Measurements from ENCODE around the gene ROS1. TPM values are rescaled to one million over a fixed set of nuclear protein-coding genes. Genes with fewer than 3 reads are reported as not detected.
"Not testable (repeated sequence)": the region's sequence is repeated elsewhere in the genome, so short reads cannot be mapped to it uniquely, and the experiment has no call there.

The ROS1 gene
- total RNA-seq, 2 donors from 2014 or later, result not detected

- ATAC-seq (no peak), DNase-seq (ENCODE audit: low spot score) (no peak)
- Mint-ChIP-seq H3K4me1 (ENCODE audit: low read depth in 2 of 2) (peaks cover 0 to 2% of the 10 kb centered on the region in 2 donors), H3K4me3 (no peak overlapping the region), H3K9me3 (no peaks in the 10 kb centered on the region), H3K27ac (no peak overlapping the region), H3K27me3 (peaks cover 11 to 20% of the 10 kb centered on the region in 2 donors), H3K36me3 (no peaks in the 10 kb centered on the region)
These were observed 25.9 kb upstream of the ROS1 start for GRCh38 chr6:117451671-117452070.

- no peak overlapping the region for H3K4me3 Mint-ChIP-seq
- H3K27me3 Mint-ChIP-seq, result peaks cover 19 to 35% of the 10 kb centered on the region in 2 donors
- H3K27ac Mint-ChIP-seq, result no peak overlapping the region
- no peaks in the 10 kb centered on the region for H3K36me3 Mint-ChIP-seq
- DNase-seq (ENCODE audit: low spot score), result no peak
- peaks cover 0 to 2% of the 10 kb centered on the region in 2 donors for H3K4me1 Mint-ChIP-seq (ENCODE audit: low read depth in 2 of 2)
- no peaks in the 10 kb centered on the region for H3K9me3 Mint-ChIP-seq
- no peak for ATAC-seq
These were observed 24.1 kb upstream of the ROS1 start for GRCh38 chr6:117449549-117450439.

- no peak for DNase-seq (ENCODE audit: low spot score)
- Mint-ChIP-seq H3K4me1 (ENCODE audit: low read depth in 2 of 2) (peaks cover 0 to 2% of the 10 kb centered on the region in 2 donors), H3K27ac (peak overlapping the region in 1 of 2 donors; percentile 10), H3K36me3 (no peaks in the 10 kb centered on the region), H3K4me3 (no peak overlapping the region), H3K27me3 (peaks cover 19 to 40% of the 10 kb centered on the region in 2 donors), H3K9me3 (no peaks in the 10 kb centered on the region)
- ATAC-seq, result no peak
These were observed 23.2 kb upstream of the ROS1 start for GRCh38 chr6:117448732-117449485.

GRCh38 chr6:117448011-117448410, 22.3 kb upstream of the ROS1 start:
- Mint-ChIP-seq H3K9me3 (no peaks in the 10 kb centered on the region), H3K27ac (no peak overlapping the region), H3K4me1 (ENCODE audit: low read depth in 2 of 2) (peaks cover 0 to 2% of the 10 kb centered on the region in 2 donors), H3K27me3 (peaks cover 21 to 40% of the 10 kb centered on the region in 2 donors), H3K4me3 (no peak overlapping the region), H3K36me3 (no peaks in the 10 kb centered on the region)
- no peak for DNase-seq (ENCODE audit: low spot score)
- ATAC-seq, result no peak

GRCh38 chr6:117446861-117447260, 21.1 kb upstream of the ROS1 start:
- DNase-seq (ENCODE audit: low spot score) (no peak), ATAC-seq (no peak)
- Mint-ChIP-seq H3K4me3 (no peak overlapping the region), H3K4me1 (ENCODE audit: low read depth in 2 of 2) (peaks cover 0 to 2% of the 10 kb centered on the region in 2 donors), H3K36me3 (no peaks in the 10 kb centered on the region), H3K27me3 (peaks cover 26 to 46% of the 10 kb centered on the region in 2 donors), H3K9me3 (no peaks in the 10 kb centered on the region), H3K27ac (no peak overlapping the region)

- Mint-ChIP-seq H3K27me3 (peaks cover 27 to 53% of the 10 kb centered on the region in 2 donors), H3K4me1 (ENCODE audit: low read depth in 2 of 2) (no peaks in the 10 kb centered on the region), H3K27ac (no peak overlapping the region), H3K9me3 (no peaks in the 10 kb centered on the region), H3K4me3 (no peak overlapping the region), H3K36me3 (no peaks in the 10 kb centered on the region)
- DNase-seq (ENCODE audit: low spot score) (no peak), ATAC-seq (no peak)
These were observed 18.9 kb upstream of the ROS1 start for GRCh38 chr6:117444600-117444999.

GRCh38 chr6:117442313-117442712, 16.6 kb upstream of the ROS1 start:
- not testable (repeated sequence) for H3K4me1 Mint-ChIP-seq (ENCODE audit: low read depth in 2 of 2); DNase-seq (ENCODE audit: low spot score); ATAC-seq; H3K27ac Mint-ChIP-seq; H3K9me3 Mint-ChIP-seq; H3K4me3 Mint-ChIP-seq; H3K36me3 Mint-ChIP-seq
- H3K27me3 Mint-ChIP-seq, result peaks cover 19 to 47% of the 10 kb centered on the region in 2 donors

- DNase-seq (ENCODE audit: low spot score), result no peak
- no peaks in the 10 kb centered on the region for H3K36me3 Mint-ChIP-seq
- H3K9me3 Mint-ChIP-seq, result no peaks in the 10 kb centered on the region
- ATAC-seq, result no peak
- no peak overlapping the region for H3K27ac Mint-ChIP-seq
- H3K27me3 Mint-ChIP-seq, result peaks cover 18 to 44% of the 10 kb centered on the region in 2 donors
- no peaks in the 10 kb centered on the region for H3K4me1 Mint-ChIP-seq (ENCODE audit: low read depth in 2 of 2)
- H3K4me3 Mint-ChIP-seq, result no peak overlapping the region
These were observed 16.1 kb upstream of the ROS1 start for GRCh38 chr6:117441824-117442264.

- Mint-ChIP-seq H3K27ac (no peak overlapping the region), H3K9me3 (no peaks in the 10 kb centered on the region), H3K36me3 (no peaks in the 10 kb centered on the region), H3K4me1 (ENCODE audit: low read depth in 2 of 2) (no peaks in the 10 kb centered on the region), H3K4me3 (no peak overlapping the region), H3K27me3 (peaks cover 20 to 46% of the 10 kb centered on the region in 2 donors)
- DNase-seq (ENCODE audit: low spot score) (no peak), ATAC-seq (peak in 1 of 2 donors; percentile 61)
These were observed 15.2 kb upstream of the ROS1 start for GRCh38 chr6:117440706-117441525.

GRCh38 chr6:117432273-117432672, 6.5 kb upstream of the ROS1 start:
- H3K27me3 Mint-ChIP-seq, result peaks cover 41 to 66% of the 10 kb centered on the region in 2 donors

GRCh38 chr6:117423754-117424153, 2.0 kb downstream of the ROS1 start:
- no peak overlapping the region for H3K4me3 Mint-ChIP-seq
- DNase-seq (ENCODE audit: low spot score), result no peak
- no peaks in the 10 kb centered on the region for H3K36me3 Mint-ChIP-seq

More at GRCh38 chr6:117432273-117432672, 6.5 kb upstream of the ROS1 start:
- Mint-ChIP-seq H3K36me3 (no peaks in the 10 kb centered on the region), H3K4me1 (ENCODE audit: low read depth in 2 of 2) (no peaks in the 10 kb centered on the region), H3K9me3 (no peaks in the 10 kb centered on the region), H3K4me3 (no peak overlapping the region), H3K27ac (no peak overlapping the region)
- DNase-seq (ENCODE audit: low spot score) (no peak), ATAC-seq (no peak)

GRCh38 chr6:117418320-117418719, 7.4 kb downstream of the ROS1 start:
- Mint-ChIP-seq H3K4me3 (no peak overlapping the region), H3K27me3 (peaks cover 14 to 20% of the 10 kb centered on the region in 2 donors), H3K4me1 (ENCODE audit: low read depth in 2 of 2) (no peaks in the 10 kb centered on the region), H3K36me3 (no peaks in the 10 kb centered on the region), H3K27ac (no peak overlapping the region), H3K9me3 (no peaks in the 10 kb centered on the region)
- DNase-seq (ENCODE audit: low spot score), result no peak
- no peak for ATAC-seq

More at GRCh38 chr6:117423754-117424153, 2.0 kb downstream of the ROS1 start:
- Mint-ChIP-seq H3K27me3 (peaks cover 36 to 53% of the 10 kb centered on the region in 2 donors), H3K27ac (no peak overlapping the region), H3K4me1 (ENCODE audit: low read depth in 2 of 2) (no peaks in the 10 kb centered on the region), H3K9me3 (no peaks in the 10 kb centered on the region)
- ATAC-seq, result no peak

- Mint-ChIP-seq H3K9me3 (no peaks in the 10 kb centered on the region), H3K36me3 (no peaks in the 10 kb centered on the region), H3K4me3 (no peak overlapping the region), H3K27me3 (peaks cover 9 to 18% of the 10 kb centered on the region in 2 donors), H3K4me1 (ENCODE audit: low read depth in 2 of 2) (no peaks in the 10 kb centered on the region), H3K27ac (no peak overlapping the region)
- ATAC-seq (no peak), DNase-seq (ENCODE audit: low spot score) (no peak)
These were observed 7.9 kb downstream of the ROS1 start for GRCh38 chr6:117417851-117418250.
